Measurements from ENCODE around the gene ICAM5. TPM values are rescaled to one million over a fixed set of nuclear protein-coding genes. Genes with fewer than 3 reads are reported as not detected.

Gene ICAM5
- total and polyA plus RNA-seq, 2 donors (not counting 1 experiment from before 2014, with no cell fraction given): 0.47 to 2.5 TPM

DNA sequence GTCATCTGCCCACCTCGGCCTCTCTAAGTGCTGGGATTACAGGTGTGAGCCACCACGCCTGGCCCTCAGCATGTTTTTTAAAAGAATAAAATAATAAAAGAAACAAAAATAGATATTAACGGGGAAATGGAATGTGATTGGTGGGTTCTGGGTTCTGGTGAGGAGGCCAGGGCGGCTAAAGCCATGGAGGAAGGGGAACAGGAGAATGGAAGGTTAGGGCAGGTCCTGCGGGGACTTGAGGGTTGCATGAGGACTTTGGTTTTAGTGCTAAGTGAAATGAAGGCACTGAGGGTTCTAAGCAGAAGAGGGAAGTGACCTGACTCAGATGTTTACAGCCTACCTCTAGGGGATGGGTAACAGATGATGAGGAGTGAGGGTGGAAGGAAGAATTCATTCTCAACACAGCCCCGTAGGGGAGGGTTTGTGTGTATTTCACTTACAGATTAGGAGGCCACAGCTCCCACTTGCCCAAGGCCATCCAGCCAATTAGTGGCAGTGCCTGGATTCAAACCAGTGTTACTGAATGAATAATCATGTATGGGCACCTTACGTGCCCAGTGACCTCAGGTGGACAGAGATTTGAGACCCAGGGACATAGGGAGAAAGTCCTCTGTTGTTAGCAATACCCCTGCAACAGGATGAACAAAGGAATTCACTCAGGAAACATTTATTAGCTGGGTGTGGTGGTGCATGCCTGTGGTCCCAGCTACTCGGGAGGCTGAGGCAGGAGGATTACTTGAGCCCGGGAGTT is 44.4 kb upstream of the ICAM5 start:
- no peak overlapping the region for H2AFZ ChIP-seq (ENCODE audit: low read length)
- no peak for DNase-seq (ENCODE audit: low read depth in 2 of 2)
- TF ChIP-seq EZH2 (IDR thresholded peaks at IDR 0.05; ENCODE audit: low read length, missing control alignments): no peak
- TF ChIP-seq, protein P1, sequence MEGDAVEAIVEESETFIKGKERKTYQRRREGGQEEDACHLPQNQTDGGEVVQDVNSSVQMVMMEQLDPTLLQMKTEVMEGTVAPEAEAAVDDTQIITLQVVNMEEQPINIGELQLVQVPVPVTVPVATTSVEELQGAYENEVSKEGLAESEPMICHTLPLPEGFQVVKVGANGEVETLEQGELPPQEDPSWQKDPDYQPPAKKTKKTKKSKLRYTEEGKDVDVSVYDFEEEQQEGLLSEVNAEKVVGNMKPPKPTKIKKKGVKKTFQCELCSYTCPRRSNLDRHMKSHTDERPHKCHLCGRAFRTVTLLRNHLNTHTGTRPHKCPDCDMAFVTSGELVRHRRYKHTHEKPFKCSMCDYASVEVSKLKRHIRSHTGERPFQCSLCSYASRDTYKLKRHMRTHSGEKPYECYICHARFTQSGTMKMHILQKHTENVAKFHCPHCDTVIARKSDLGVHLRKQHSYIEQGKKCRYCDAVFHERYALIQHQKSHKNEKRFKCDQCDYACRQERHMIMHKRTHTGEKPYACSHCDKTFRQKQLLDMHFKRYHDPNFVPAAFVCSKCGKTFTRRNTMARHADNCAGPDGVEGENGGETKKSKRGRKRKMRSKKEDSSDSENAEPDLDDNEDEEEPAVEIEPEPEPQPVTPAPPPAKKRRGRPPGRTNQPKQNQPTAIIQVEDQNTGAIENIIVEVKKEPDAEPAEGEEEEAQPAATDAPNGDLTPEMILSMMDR (conservative IDR thresholded peaks at IDR 0.05 in 1 of 2, IDR thresholded peaks at IDR 0.05 in 1 of 2; ENCODE audit: low read depth in 1 of 2, low read length in 2 of 2): no peak
- H3K9ac ChIP-seq (ENCODE audit: insufficient read depth, low read length): no peak overlapping the region
- H3K4me1 ChIP-seq (ENCODE audit: control insufficient read depth, extremely low read depth, insufficient read depth, low read length): no peaks in the 10 kb centered on the region
- no peaks in the 10 kb centered on the region for H3K79me2 ChIP-seq (ENCODE audit: control insufficient read depth, insufficient read depth, low read length)
- no peaks in the 10 kb centered on the region for H4K20me1 ChIP-seq (ENCODE audit: control insufficient read depth, extremely low read depth, insufficient read depth, low read length)
- H3K9me3 ChIP-seq (ENCODE audit: control insufficient read depth, insufficient read depth, low read depth, low read length): no peaks in the 10 kb centered on the region
- no peaks in the 10 kb centered on the region for H3K36me3 ChIP-seq (ENCODE audit: control insufficient read depth, insufficient read depth, low read length)
- H3K4me2 ChIP-seq (ENCODE audit: extremely low read depth, insufficient read depth, low read length): no peak overlapping the region
- H3K4me3 ChIP-seq (replicated peaks in 1 of 4; ENCODE audit: control extremely low read depth in 1 of 4, insufficient read depth in 1 of 4, low read depth in 3 of 4, low read length in 4 of 4): no peak overlapping the region
- H3K27ac ChIP-seq (ENCODE audit: insufficient read depth, low read length): no peak overlapping the region
- H3K27me3 ChIP-seq (ENCODE audit: control insufficient read depth, insufficient read depth, low read length): no peaks in the 10 kb centered on the region

DNA sequence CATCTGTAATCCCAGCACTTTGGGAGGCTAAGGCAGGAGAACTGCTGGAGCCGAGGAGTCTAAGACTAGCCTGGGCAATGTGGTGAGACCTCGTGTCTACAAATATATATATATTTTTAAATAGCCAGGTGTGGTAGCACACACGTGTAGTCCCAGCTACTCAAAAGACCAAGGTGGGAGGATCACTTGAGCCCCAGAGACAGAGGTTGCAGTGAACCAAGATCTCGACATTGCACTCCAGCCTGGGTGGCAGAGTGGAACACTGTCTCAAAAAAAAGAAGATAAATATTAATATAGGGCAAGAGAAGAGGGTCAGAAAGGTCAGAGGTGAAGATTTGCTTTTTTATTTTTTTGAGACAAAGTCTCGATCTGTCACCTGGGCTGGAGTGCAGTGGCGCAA is 43.2 kb upstream of the ICAM5 start:
- Histone ChIP-seq H2AFZ (ENCODE audit: low read length) (no peak overlapping the region), H3K9ac (ENCODE audit: insufficient read depth, low read length) (no peak overlapping the region), H3K27ac (ENCODE audit: insufficient read depth, low read length) (no peak overlapping the region), H4K20me1 (ENCODE audit: control insufficient read depth, extremely low read depth, insufficient read depth, low read length) (no peaks in the 10 kb centered on the region), H3K4me1 (ENCODE audit: control insufficient read depth, extremely low read depth, insufficient read depth, low read length) (no peaks in the 10 kb centered on the region), H3K4me3 (replicated peaks in 1 of 4; ENCODE audit: control extremely low read depth in 1 of 4, insufficient read depth in 1 of 4, low read depth in 3 of 4, low read length in 4 of 4) (no peak overlapping the region), H3K36me3 (ENCODE audit: control insufficient read depth, insufficient read depth, low read length) (no peaks in the 10 kb centered on the region), H3K9me3 (ENCODE audit: control insufficient read depth, insufficient read depth, low read depth, low read length) (no peaks in the 10 kb centered on the region), H3K27me3 (ENCODE audit: control insufficient read depth, insufficient read depth, low read length) (no peaks in the 10 kb centered on the region), H3K79me2 (ENCODE audit: control insufficient read depth, insufficient read depth, low read length) (no peaks in the 10 kb centered on the region), H3K4me2 (ENCODE audit: extremely low read depth, insufficient read depth, low read length) (no peak overlapping the region)
- TF ChIP-seq, protein P1 (conservative IDR thresholded peaks at IDR 0.05 in 1 of 2, IDR thresholded peaks at IDR 0.05 in 1 of 2; ENCODE audit: low read depth in 1 of 2, low read length in 2 of 2): no peak
- no peak for TF ChIP-seq EZH2 (IDR thresholded peaks at IDR 0.05; ENCODE audit: low read length, missing control alignments)
- no peak for DNase-seq (ENCODE audit: low read depth in 2 of 2)

DNA sequence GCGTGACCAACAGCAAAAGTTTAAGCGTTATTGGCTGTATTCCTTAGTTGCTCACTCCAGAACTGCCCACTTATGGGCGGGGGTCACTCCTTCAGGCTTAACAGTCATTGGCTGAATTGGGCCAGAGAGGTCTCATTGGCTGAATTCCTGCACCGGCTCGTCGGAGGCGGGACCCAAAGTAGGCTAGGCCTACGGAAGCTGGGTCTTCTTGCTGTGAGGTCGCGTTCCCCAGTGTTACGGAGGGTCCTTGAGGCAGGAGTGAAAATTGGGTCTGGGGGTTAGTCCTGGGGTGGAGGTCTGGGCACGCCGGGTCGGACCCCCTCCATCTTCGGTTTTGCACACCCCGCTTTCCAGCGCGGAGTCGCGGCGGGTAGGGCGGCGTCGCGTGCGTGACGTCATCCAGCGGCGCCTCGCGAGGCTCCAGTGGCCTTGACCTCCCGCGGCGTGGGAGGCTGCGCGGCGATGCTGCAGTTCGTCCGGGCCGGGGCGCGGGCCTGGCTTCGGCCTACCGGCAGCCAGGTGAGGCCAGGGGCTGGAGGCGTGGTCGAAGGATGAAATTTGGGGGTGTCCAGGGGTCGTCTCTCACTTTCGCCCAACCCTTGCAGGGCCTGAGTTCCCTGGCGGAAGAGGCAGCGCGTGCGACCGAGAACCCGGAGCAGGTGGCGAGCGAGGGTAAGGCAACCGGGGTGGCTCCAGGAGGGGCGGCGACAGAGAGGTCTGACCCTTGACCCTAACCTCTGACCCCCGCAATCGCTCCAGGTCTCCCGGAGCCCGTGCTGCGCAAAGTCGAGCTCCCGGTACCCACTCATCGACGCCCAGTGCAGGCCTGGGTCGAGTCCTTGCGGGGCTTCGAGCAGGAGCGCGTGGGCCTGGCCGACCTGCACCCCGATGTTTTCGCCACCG is 37.7 kb upstream of the ICAM5 start, which contains the start of gene MRPL4:
MRPL4 (plus strand) TSS at position 423 of the 903 bp plus-strand sequence; CDS start at position 463, 40 bp downstream.
- Histone ChIP-seq H3K36me3 (ENCODE audit: control insufficient read depth, insufficient read depth, low read length) (peaks cover 11% of the 10 kb centered on the region), H3K27ac (ENCODE audit: insufficient read depth, low read length) (peak within 1 kb of the TSS; percentile 84), H4K20me1 (ENCODE audit: control insufficient read depth, extremely low read depth, insufficient read depth, low read length) (no peaks in the 10 kb centered on the region), H3K79me2 (ENCODE audit: control insufficient read depth, insufficient read depth, low read length) (peaks cover 9% of the 10 kb centered on the region), H3K9ac (ENCODE audit: insufficient read depth, low read length) (peak within 1 kb of the TSS; percentile 77), H3K4me3 (replicated peaks in 1 of 4; ENCODE audit: control extremely low read depth in 1 of 4, insufficient read depth in 1 of 4, low read depth in 3 of 4, low read length in 4 of 4) (peak within 1 kb of the TSS; percentile 72 to 96 (median 86)), H3K9me3 (ENCODE audit: control insufficient read depth, insufficient read depth, low read depth, low read length) (no peaks in the 10 kb centered on the region), H3K4me1 (ENCODE audit: control insufficient read depth, extremely low read depth, insufficient read depth, low read length) (peaks cover 3% of the 10 kb centered on the region), H3K4me2 (ENCODE audit: extremely low read depth, insufficient read depth, low read length) (peak within 1 kb of the TSS; percentile 96), H3K27me3 (ENCODE audit: control insufficient read depth, insufficient read depth, low read length) (no peaks in the 10 kb centered on the region), H2AFZ (ENCODE audit: low read length) (peak within 1 kb of the TSS; percentile 99)
- DNase-seq (ENCODE audit: low read depth in 2 of 2): peak; percentile 99
- TF ChIP-seq EZH2 (IDR thresholded peaks at IDR 0.05; ENCODE audit: low read length, missing control alignments): no peak
- TF ChIP-seq, protein P1 (conservative IDR thresholded peaks at IDR 0.05 in 1 of 2, IDR thresholded peaks at IDR 0.05 in 1 of 2; ENCODE audit: low read depth in 1 of 2, low read length in 2 of 2): no peak
